HG03575 (cell line): ENCODE data around the gene CLEC16A.

Experiments
- ATAC-seq: cut with Tn5 transposase; IDR thresholded peaks from one replicate; pipeline ENCODE4 v1.9.1; 2021; ENCODE audit not compliant: unreplicated experiment, insufficient number of reproducible peaks, low FRiP score; ENCODE audit errors: extremely low read depth

The CLEC16A gene

DNA sequence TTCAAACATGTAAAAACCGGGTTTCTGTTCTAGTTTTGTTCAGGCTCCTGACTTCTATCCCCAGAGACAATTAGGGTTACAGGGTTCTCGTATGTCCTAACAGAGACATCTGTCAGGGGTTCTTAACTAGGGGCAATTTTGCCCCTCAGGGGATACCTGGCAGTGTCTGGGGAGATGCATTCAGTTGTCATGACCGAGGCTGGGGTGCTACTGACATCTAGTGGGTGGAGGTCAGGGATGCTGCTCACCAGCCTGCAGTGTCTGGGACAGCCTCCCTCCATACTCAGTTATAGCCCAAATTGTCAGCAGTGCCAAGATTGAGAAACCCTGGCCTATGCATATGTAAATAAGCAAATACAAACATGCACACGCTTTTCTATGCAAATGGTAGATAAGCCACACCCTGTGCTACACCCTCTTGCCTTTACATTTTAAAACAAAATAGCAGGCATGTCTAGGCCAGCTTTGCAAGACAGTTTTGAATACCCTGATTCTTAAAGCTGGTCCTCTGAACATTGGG, 37.4 kb downstream of the CLEC16A start:
- ATAC-seq, result no peak

GRCh38 chr16:10982465-10983150, 38.2 kb downstream of the CLEC16A start:
- no peak for ATAC-seq

DNA sequence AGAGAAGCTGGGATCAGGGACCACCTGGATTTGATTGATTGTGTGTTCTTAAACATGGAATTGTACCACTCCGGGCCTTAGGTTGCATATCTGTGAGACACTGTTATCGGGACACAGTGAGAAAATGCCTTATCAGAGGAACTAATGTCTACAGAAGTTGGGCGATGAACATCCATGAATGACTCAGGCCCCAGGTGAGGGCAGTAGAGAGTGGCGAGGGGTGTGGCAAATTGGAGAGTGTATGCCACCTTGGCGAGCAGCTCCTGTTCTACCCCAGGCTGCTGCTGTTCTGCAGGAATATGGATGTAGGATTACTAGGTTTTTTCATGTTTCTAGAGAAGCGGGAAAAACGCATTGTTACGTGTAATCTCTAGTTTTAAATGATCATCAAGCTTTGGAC, 38.8 kb downstream of the CLEC16A start:
- no peak for ATAC-seq

DNA sequence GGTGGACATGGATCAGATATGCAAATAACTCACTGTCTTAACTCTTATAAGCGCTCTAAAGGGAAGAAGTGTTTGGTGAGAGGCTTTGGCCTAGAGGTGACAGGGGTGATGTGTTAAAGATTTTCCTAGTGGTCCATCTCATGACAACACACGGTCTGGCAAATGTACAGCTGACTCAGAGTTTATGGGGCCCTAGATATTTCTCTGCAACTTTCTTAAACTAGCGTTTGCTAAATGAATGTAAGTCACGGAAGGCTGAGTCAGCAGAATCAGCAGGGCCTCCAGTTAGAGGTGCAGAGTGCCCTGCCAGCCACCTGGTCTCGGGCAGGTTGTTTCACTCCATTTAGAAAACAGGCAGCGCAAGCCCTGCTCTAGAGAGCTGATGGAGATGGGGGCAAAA, 40.1 kb downstream of the CLEC16A start:
- ATAC-seq, result no peak

DNA sequence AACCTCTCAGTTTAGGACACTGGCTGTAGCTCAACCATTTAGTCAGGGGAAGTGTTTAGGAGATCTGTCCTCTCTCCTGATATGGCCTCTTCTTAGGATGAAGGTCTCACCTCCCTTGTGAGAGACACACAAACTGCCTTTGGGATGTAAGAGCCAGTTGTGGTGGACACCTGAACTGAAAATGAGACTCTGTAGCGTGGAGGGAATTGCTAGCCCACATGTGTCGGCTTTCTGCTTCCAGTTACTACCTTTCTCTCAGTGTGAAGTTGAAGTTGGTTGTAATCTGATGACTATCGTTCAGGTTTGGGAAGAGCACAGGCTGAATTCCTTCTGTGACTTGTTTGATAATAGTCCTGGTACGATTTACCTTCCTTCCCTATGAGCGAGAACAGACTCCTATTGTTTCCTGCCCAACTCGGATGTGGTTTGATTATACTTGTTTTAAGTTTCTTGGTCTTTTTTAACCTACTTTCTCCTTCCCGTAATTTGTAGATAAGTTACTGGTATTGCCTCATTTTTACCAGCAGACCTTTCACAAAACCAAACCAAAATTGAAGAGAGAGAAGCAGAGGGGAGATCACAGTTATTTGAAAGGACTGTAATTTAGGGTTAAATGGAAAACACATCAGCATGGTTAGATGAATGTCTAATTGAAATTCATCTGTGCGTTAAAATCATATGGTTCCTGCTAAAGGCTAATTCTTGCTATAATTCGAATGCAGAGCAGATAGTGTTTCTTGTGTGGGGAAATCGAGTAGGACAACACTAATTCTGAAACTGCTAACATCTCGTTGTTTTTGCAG, 43.2 kb downstream of the CLEC16A start:
- no peak for ATAC-seq

DNA sequence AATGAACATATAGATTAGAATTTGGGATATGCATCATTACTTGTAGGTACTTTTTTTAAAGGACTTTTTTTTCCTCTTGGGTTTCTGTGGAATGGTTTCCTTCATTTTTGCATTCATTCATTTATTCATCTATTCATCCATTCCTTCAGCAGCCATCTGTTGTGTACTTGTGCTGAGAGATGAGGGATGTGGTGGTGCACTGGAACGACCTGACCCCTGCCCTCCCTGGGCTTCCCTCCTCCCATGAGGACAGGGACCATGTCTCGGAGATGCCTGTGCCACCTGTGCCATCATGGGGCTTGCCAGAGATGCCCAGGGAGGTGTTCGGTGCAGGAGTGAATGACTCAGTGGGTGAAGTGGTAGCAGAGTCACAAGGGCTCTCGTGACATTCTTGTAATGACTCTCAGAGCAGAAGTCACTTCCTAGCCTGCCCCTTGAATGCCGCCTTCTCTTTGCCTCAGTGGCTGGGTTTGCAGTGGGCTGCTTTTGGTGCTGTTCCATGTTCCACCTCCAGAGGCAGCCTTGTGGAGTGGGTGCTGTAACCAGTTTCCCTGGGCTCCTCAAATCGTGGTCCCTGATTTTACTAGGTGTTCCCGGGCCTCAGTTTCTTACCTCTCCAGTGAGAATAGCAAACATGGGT, 43.9 kb downstream of the CLEC16A start:
- ATAC-seq, result no peak

GRCh38 chr16:10988879-10989278, 44.5 kb downstream of the CLEC16A start:
- no peak for ATAC-seq

DNA sequence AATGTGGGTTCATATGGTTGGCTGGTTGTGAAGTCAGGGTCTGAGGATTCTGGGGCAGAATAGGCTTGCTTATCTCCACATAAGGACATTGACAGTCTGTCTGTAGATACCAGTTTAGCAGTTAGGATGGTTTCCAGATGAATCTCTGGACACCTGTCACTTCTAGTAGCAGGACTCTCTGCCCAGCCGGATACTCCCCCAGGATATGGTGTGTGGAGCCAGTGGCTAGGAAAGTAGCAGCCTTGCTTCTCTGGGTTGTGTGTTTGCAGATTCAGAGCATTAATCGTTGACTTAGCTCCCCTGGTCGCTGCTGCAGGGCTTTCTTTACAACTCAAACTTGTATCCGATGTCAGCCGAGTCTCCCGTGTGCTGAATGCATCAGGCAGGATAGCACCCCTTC, 45.2 kb downstream of the CLEC16A start:
- ATAC-seq, result no peak

GRCh38 chr16:10990378-10990777, 46.0 kb downstream of the CLEC16A start:
- no peak for ATAC-seq

DNA sequence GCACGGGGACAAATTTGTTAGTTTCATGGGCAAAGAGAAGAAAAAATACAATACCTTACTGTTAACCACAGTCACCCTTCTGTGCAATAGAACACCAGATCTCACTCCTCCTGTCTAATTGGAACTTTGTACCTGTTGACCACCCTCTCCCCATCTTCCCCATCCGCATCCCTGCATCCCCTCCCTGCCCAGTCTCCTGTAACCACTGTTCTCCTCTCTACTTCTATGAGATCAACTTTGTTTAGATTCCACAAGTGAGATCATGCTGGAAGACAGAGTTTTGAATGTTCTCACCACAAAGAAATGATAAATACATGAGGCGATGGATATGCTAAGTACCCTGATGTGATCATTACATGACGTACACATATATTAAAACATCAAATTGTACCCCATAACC, 47.7 kb downstream of the CLEC16A start:
- no peak for ATAC-seq

DNA sequence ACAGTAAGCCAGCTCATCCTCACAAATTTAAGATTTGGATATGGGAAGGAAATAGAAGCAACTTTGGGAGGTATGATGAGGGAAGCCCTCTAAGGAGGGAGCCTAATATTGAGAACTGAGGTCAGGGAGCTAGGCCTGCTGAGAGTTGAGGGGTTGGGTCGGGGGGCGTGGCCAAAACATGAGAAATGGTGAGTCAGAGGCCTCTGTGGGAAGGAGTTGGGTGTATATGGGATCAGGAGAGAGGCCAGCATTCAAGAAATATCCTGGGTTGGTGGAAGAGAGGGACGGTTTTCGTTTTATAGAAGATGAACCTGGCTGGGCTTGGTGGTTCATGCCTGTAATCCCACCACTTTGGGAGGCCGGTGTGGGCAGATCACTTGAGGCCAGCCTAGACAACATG, 48.4 kb downstream of the CLEC16A start:
- no peak for ATAC-seq

DNA sequence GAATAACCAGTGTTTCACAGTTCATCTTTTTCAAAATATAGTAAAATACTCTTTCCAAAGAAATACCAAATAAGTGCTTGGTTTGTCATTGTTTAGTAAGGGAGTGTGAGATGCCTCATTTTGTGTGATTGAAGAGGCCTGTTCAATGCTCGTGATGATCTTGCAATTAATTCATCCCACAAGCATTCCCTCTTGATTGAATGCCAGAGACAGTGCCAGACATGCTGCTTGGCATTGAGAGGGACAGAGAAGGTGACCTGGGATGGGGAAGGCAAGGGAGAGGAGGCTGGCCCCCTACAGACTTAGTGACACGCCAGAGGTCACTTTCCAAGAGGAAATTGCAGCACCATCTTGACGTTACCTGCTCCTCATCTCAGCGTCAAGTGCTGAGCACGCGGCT, 49.3 kb downstream of the CLEC16A start:
- no peak for ATAC-seq

DNA sequence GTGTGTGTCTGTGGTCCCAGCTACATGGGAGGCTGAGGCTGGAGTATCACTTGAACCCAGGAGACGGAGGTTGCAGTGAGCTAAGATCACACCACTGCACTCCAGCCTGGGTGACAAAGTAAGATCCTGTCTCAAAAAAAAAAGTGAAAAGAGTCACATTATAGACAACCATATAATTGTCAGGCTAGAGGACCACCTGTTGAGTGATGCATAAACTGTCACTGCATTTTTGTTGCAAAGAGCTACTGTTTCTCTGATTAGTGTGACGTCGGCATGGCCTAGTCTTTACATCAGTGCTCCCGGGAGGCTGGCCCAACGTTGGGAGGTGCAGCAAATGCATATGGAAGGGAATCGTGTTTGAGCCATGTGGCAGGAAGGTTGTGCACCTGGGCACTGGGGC, 50.2 kb downstream of the CLEC16A start:
- ATAC-seq, result no peak

GRCh38 chr16:10995565-10995964, 51.2 kb downstream of the CLEC16A start:
- ATAC-seq, result no peak

GRCh38 chr16:10997485-10997884, 53.1 kb downstream of the CLEC16A start:
- no peak for ATAC-seq

- no peak for ATAC-seq
These were observed 54.9 kb downstream of the CLEC16A start for GRCh38 chr16:10999300-10999699.

- ATAC-seq, result no peak
These were observed 57.2 kb downstream of the CLEC16A start for GRCh38 chr16:11001611-11002010.

DNA sequence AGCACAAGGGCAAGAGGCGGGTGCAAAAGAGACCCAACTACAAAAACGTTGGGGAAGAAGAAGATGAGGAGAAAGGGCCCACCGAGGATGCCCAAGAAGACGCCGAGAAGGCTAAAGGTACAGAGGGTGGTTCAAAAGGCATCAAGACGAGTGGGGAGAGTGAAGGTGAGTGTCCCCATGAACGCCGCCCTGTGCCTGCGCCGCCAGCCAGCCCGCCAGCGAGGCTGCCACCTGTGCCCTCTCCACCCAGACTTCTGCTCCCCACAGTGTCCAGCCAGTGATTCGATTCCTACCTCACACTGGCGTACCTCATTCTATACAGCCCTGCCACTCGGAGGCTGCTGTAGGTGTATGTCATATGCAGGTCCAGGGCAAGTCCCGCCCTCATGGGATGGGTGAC, 58.8 kb downstream of the CLEC16A start:
- ATAC-seq, result no peak

DNA sequence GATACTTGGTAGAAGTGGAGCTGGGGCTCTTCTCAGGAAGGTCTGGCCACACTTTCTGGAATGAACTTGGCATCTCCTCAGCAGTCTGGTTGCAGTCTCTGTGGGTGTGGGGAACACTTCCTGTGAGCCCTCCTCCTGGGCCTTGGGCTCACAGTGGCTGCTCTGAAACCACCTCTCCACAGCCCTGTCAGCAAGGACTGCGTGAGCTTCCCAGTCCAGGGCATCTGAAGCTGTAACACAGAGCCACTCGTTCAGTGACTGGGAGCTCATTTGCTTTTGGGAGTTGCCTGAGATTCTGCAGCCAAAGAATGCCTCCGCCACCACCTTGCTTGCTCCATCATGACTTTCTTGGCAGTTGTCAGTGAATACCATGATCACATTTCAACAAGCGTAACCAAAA, 60.0 kb downstream of the CLEC16A start:
- ATAC-seq, result no peak
